Retinal pigment epithelial cell (primary cell): Measurements from ENCODE around the gene DACT2.
"Not testable (repeated sequence)": the region's sequence is repeated elsewhere in the genome, so short reads cannot be mapped to it uniquely, and the experiment has no call there.

Source experiments
- DNase-seq: peaks from one replicate; pipeline ENCODE4 v3.0.0-alpha.2; 2010; ENCODE audit warnings: low read depth
- H3K4me3 ChIP-seq: 2 replicates; pipeline ENCODE4 v1.5.1; 2011; ENCODE audit warnings: mild to moderate bottlenecking, low read length, control low read depth, moderate library complexity
- TF ChIP-seq, protein P1 (sequence below): conservative IDR thresholded peaks from 2 replicates; pipeline ENCODE4 v1.5.1; 2011; ENCODE audit warnings: low read depth, low read length, control low read depth, inconsistent platforms

DACT2 gene

DNA sequence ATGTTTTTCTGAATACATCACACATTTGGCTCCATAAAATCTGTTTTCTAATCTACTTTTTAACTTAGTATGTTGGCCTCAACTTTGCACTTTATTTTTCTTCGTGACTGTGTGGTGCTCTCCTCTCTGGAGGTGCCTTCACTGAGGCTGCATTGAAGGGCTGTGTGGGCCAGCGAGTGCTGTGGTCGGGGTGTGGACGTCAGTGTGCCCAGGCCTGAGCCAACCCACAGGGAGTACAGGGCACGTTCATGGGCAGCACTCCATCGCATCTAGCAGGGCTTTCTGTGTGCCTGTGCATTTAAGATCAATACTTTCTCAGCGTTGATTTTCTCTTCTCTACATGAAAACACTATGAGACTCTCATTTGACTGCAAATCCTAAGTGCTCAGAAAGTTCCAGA is 37.8 kb downstream of the DACT2 start:
- TF ChIP-seq, protein P1, sequence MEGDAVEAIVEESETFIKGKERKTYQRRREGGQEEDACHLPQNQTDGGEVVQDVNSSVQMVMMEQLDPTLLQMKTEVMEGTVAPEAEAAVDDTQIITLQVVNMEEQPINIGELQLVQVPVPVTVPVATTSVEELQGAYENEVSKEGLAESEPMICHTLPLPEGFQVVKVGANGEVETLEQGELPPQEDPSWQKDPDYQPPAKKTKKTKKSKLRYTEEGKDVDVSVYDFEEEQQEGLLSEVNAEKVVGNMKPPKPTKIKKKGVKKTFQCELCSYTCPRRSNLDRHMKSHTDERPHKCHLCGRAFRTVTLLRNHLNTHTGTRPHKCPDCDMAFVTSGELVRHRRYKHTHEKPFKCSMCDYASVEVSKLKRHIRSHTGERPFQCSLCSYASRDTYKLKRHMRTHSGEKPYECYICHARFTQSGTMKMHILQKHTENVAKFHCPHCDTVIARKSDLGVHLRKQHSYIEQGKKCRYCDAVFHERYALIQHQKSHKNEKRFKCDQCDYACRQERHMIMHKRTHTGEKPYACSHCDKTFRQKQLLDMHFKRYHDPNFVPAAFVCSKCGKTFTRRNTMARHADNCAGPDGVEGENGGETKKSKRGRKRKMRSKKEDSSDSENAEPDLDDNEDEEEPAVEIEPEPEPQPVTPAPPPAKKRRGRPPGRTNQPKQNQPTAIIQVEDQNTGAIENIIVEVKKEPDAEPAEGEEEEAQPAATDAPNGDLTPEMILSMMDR: no peak
- no peak overlapping the region for H3K4me3 ChIP-seq
- no peak for DNase-seq

DNA sequence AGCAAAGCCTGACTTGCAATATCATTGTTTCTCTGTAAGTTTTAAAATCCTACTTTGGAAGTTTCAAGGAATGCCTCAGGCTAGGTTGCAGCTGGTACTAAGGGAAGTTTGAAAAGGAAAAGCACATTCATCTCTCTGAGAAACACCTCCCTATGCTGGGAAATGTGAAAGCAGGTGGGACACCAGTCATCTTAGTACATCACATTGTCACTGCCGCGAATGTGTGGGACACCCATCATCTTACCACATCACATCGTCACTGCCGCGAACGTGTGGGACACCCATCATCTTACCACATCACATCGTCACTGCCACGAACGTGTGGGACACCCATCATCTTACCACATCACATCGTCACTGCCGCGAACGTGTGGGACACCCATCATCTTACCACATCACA is 38.3 kb downstream of the DACT2 start:
- DNase-seq, H3K4me3 ChIP-seq: not testable (repeated sequence)

DNA sequence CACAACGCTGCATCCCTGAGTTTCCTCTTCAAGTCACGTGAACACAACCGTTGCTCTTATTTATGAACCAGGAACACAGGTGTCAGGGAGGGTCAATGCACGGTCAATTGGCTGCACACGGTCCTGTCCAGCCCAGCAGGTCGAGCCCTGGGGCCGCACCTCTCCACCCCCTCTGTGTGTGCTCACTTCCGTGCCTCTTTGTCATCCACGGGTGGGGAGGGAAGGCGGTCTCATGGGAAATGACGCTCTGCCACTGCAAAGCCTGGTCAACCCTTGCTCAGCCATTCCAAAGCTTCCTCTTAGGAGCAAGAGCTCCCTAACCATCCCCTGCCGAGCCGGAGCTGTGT is 38.7 kb downstream of the DACT2 start:
- no peak for DNase-seq

DNA sequence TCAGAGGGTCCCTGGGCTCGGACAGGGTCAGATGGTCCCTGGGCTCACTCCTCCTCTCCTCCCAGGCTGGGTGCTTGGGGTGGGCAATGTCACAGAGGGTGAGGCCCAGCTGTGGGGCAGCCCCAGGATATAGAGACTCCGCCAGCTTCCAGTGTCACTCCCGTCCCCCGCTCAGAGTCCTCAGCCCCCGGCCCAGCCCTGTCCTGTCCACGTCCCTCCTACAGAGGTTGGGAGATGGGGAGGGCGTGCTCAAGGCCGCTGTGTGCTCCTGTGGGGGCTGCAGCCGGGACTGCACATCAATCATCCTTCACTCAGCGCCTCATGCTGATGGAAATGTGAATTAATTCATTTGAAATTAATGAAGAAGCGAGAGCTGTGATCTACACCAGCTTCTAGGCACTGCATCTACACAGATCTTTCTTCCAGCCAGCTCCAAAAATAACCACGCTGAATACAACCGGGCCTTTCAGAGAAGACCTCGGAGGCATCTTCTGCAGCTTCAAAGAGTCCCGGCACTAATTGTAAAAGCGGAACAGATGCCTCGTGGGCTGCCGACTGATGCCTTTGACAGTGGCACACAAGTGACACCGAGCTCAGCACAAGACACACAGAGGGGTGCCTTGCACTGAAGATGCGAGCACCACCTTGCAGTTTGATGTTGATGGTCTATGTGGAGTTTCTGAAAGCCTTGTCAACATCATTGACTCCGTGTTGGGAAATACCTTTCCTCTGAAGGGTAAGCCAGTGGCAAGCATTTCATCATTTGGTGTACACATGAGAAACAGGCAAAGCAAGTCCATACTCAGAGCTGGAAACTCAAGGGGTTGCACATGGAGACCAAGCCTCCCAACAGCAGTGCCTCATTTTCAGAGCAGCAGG is 39.3 kb downstream of the DACT2 start:
- no peak for DNase-seq
- H3K4me3 ChIP-seq: no peak overlapping the region
- TF ChIP-seq, protein P1: no peak

More for the DNA sequence above, 38.7 kb downstream of the DACT2 start:
- TF ChIP-seq, protein P1: no peak
- H3K4me3 ChIP-seq: no peak overlapping the region

DNA sequence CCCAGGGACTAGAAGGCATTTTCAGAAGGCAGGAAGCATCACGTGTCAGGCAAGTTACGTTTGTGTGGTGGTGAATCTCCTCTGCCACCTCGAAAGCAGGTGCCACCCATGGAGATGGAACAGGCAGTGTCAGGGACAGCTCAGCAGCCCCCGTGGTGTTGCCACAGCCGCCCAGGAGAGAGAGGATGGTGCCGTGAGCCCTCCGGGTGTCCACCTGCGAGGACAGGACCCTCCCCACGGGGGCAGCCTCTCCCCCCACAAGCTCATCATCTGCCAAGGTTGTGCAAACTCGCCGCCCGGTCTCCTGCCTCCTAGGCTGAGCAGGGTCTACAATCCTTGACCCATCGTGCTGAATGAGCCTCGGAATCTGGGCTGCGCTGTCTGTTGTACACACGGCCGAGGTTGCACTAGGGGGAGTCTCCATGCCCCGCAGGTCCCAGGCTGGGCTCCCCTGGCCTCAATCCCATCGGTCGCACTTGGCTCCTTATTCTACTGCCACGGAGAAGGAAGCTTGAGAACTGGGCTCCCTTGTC is 40.1 kb downstream of the DACT2 start:
- H3K4me3 ChIP-seq: no peak overlapping the region
- TF ChIP-seq, protein P1: no peak
- no peak for DNase-seq

DNA sequence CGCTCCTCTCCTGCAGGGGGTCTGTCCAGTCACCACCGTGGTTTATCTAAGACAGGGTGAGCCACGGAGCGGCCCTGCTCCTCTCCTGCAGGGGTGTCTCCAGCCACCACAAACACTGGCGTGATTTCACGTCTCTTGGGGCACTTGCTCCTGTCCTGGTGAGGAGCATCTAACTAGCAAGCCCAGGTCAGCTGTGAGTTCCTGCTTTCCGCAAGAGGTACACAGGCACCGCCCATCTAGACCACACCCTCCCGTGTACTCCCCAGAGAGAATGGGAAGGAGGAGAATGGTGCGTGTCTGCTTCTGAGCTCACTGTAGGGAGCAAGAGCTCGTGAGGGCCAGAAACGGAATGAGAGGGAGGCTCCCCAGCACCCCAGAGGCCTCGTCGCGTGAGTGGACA is 40.7 kb downstream of the DACT2 start:
- DNase-seq: no peak
- TF ChIP-seq, protein P1: no peak
- H3K4me3 ChIP-seq: no peak overlapping the region

DNA sequence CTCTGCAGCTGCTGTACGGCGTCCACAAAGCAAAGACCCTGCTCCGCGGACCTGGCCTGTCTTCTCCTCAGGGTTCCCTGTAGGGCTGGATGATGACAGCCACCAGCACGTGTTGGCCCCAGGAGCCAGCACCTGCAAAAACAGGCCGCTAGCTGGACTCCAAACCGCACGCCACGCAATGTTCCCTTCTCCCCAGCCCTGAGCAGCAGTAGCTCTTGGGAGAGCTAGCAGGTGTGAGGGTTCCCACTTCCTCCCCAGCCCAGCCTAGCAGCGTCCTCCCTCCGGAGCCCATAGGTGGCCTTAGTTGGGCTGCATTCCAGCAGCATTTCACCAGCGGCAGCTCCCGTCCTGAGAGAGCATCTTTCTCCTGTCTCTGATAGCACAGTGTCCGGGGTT is 42.3 kb downstream of the DACT2 start:
- no peak overlapping the region for H3K4me3 ChIP-seq
- TF ChIP-seq, protein P1: no peak
- DNase-seq: no peak
